ENCODE measurements around the gene CAMK2B.

CAMK2B gene

DNA sequence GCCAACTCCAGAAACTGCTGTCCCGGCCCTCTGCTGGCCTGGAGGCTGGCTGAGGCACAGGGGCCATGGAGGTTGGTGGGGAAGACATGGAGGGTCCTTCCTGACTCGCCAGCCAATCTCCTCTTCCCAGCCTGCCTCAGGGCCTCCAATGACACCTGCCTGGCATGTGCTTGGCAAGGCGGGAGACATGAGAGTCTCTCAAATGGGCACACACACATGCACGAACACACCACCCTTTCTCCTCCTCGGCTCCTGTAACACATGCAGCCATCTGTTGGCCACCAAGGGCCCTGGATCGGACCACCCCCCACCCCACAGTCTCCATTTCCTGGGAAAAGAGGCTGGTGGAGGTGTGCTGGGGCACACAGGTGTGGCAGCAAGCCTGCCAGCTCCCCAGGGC is 68.2 kb downstream of the CAMK2B start:
- TF ChIP-seq, protein P1, sequence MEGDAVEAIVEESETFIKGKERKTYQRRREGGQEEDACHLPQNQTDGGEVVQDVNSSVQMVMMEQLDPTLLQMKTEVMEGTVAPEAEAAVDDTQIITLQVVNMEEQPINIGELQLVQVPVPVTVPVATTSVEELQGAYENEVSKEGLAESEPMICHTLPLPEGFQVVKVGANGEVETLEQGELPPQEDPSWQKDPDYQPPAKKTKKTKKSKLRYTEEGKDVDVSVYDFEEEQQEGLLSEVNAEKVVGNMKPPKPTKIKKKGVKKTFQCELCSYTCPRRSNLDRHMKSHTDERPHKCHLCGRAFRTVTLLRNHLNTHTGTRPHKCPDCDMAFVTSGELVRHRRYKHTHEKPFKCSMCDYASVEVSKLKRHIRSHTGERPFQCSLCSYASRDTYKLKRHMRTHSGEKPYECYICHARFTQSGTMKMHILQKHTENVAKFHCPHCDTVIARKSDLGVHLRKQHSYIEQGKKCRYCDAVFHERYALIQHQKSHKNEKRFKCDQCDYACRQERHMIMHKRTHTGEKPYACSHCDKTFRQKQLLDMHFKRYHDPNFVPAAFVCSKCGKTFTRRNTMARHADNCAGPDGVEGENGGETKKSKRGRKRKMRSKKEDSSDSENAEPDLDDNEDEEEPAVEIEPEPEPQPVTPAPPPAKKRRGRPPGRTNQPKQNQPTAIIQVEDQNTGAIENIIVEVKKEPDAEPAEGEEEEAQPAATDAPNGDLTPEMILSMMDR (IDR thresholded peaks at IDR 0.05; ENCODE audit: extremely low read depth, insufficient read depth, missing control alignments) = no peak
- in situ Hi-C loops (cut with MboI; ENCODE audit: low pct_unique_long_range_greater_than_20kb, low sequenced_read_pairs, unreplicated experiment) = no loop called here
- DNase-seq (ENCODE audit: low spot score) = no peak

DNA sequence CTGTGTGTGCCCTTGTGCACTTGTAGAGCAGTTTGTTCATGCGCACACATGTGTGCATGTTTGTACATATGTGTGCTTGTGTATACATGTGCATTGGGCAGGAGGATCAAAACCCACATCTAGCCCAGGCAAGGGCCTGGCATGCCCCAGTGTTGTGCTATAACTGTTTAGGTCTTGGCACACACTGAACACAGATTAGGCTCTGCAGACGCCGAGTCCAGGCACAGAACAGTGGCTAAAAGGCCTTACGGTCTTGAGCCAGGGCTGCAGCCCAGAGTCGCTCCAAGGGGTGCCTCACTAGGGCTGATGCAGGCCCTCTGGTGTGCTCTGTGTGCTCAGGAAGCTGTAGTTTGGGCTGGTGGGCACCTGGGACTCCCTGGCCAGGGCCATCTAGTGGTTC is 68.9 kb downstream of the CAMK2B start:
- TF ChIP-seq, protein P1 (IDR thresholded peaks at IDR 0.05; ENCODE audit: extremely low read depth, insufficient read depth, missing control alignments) = no peak
- in situ Hi-C loops (cut with MboI; ENCODE audit: low pct_unique_long_range_greater_than_20kb, low sequenced_read_pairs, unreplicated experiment) = no loop called here
- no peak for DNase-seq (ENCODE audit: low spot score)

DNA sequence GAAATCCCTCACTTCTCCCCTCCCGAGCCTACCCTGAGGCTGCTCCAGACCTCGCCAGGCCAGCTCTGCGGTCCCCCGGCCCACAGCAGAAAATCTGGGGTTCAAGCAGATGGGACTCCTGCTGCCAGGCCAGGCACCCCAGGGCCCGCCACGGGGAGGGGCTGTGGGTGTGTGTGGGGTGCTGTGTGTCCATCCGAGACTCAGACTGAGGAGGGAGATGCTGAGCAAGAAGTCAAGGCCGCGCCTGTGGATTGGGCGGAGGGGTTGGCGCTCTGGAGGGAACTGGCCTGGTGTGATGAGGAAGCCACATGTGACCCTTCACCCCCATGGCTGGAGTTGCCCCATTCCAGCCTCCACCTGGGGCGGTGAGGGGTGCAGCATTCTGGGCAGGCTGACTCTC is 73.5 kb downstream of the CAMK2B start:
- TF ChIP-seq, protein P1 (IDR thresholded peaks at IDR 0.05; ENCODE audit: extremely low read depth, insufficient read depth, missing control alignments) = no peak
- in situ Hi-C loops (cut with MboI; ENCODE audit: low pct_unique_long_range_greater_than_20kb, low sequenced_read_pairs, unreplicated experiment) = no loop called here
- DNase-seq (ENCODE audit: low spot score) = no peak

DNA sequence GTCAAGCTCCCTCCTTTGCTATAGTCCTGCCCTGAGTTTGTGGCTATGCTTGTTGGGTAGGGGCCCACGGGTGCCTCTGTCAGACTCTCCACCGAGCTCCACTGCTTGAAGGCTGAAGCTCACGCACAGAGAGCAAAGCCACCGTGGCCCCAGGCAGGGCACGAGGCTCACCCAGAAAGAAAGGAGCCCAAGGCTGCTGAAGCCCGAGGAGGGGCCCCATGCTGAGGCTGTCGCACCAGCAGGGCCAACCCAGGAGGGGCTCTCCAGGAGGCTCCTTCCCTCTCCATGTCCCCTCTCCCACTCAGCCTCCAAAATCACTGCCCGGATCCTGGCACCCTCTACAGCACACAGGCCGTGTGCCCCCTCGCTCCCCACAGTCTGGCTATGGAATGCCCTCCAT is 74.1 kb downstream of the CAMK2B start:
- in situ Hi-C loops (cut with MboI; ENCODE audit: low pct_unique_long_range_greater_than_20kb, low sequenced_read_pairs, unreplicated experiment) = no loop called here
- no peak for DNase-seq (ENCODE audit: low spot score)
- TF ChIP-seq, protein P1 (IDR thresholded peaks at IDR 0.05; ENCODE audit: extremely low read depth, insufficient read depth, missing control alignments) = no peak

DNA sequence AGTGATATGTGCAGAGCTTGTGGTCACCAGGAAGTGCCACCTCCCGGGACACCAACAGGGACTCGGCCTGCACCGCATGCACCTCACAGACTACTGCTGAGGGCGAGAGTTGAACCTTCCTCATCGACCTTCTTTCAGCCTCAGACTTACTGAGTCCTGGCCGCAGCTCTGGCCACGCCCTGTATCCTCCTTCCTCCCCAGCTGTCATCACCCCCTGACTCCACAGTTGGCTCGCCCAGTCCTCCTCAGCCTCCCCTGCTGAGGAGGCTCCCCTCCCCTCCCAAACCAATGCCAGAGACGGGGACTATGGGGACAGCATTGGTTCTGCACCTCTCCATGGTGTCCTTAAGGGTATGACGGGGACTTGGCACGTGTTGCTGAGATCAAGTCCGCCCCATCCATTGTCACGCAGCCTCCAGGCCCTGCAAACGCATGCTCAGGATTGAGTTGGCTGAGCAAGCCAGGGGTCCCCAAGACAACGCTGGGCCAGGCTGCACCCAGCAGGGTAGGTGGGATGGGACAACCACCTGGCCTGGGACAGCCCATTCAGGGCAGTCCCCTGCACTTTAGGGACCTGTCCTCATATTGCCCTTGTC is 75.7 kb downstream of the CAMK2B start:
- in situ Hi-C loops (cut with MboI; ENCODE audit: low pct_unique_long_range_greater_than_20kb, low sequenced_read_pairs, unreplicated experiment) = loop anchor here (10.0 kb wide), 1 partner anchor 225 kb away; no protein-coding TSS in a partner anchor
- TF ChIP-seq, protein P1 (IDR thresholded peaks at IDR 0.05; ENCODE audit: extremely low read depth, insufficient read depth, missing control alignments) = no peak
- no peak for DNase-seq (ENCODE audit: low spot score)

DNA sequence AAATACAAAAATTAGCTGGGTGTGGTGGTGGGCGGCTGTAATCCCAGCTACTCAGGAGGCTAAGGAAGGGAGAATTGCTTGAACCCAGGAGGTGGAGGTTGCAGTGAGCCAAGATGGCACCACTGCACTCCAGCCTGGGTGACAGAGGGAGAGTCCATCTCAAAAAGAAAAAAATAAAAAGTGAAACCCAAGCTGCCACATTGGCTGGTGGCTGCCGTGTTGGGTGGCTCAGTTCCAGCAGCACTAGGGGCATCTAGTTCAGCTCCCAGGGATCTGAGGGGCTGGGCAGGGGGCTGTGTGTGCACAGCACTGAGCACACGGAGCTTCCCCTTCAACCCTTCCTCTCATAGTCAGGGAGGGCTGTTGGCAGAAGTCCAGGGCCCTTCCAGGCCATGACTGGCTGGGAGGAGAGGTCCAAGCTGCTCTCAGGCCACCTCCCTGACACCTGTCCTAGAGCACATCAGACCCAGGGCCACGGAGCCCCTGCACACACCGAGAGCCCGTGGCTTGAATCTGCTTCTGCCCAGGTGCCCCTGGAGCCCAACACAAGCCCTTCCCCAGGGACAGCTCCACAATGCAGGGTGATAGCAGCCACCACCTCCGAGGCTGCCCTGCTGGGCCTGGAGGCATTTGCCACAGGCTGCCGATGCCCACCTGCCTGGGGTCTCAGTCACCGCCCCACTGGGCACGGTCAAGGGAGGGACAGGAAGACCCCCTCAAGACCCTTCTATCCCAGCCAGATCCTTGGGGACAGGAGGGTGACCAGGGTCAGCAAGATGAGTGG is 77.3 kb downstream of the CAMK2B start:
- TF ChIP-seq, protein P1 (IDR thresholded peaks at IDR 0.05; ENCODE audit: extremely low read depth, insufficient read depth, missing control alignments) = no peak
- in situ Hi-C loops (cut with MboI; ENCODE audit: low pct_unique_long_range_greater_than_20kb, low sequenced_read_pairs, unreplicated experiment) = loop anchor here (10.0 kb wide), 1 partner anchor 227 kb away; no protein-coding TSS in a partner anchor

More for the DNA sequence above, 77.3 kb downstream of the CAMK2B start:
- DNase-seq (ENCODE audit: low spot score) = no peak

Data from GM13977 (cell line).